NCI-H187 (cell line): ENCODE data around the gene ANKRD18B.
"Not testable (repeated sequence)": the region's sequence is repeated elsewhere in the genome, so short reads cannot be mapped to it uniquely, and the experiment has no call there.

Experiments
- DNase-seq, 2 experiments: peaks; one replicate each; lab custom pipeline; 2025; lab: John Stamatoyannopoulos, UW

Gene ANKRD18B

DNA sequence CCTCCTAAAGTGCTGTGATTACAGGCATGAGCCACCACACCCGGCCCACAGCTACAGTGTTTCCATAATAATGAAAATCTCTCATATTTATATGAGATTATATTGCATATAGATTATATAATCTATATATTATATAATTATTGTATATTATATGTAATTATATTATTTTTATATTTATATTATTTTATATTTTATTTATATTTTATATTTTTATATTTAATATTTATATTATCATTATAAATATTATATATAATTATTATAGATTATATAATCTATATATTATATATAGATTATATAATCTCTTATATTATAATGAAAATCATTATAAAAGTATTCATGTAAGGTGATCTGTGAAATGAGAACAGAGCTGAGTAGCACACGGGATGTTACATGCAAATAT lies 11.5 kb downstream of the ANKRD18B start:
- no peak for DNase-seq

GRCh38 chr9:33543463-33543862 lies 19.4 kb downstream of the ANKRD18B start:
- not testable (repeated sequence) for DNase-seq

GRCh38 chr9:33545715-33546114 lies 21.7 kb downstream of the ANKRD18B start:
- DNase-seq = not testable (repeated sequence)

DNA sequence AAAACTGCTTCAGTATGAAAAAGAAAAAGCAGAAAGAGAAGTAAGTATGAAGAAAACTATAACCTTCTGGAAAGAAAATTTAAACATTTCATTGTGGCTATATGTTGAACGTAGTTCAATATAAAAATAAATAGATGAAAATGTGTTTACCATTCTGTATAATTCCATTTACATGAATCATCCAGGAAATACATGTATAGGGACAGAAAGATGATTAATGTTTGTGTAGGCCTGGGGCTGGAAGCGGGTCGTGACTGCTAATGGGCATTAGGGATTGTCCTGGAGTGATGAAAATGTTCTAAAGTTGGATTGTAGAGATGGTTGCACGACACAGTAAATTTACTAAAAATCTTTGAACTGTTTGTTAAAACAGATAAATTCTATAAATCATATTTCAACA lies 24.8 kb downstream of the ANKRD18B start:
- not testable (repeated sequence) for DNase-seq

DNA sequence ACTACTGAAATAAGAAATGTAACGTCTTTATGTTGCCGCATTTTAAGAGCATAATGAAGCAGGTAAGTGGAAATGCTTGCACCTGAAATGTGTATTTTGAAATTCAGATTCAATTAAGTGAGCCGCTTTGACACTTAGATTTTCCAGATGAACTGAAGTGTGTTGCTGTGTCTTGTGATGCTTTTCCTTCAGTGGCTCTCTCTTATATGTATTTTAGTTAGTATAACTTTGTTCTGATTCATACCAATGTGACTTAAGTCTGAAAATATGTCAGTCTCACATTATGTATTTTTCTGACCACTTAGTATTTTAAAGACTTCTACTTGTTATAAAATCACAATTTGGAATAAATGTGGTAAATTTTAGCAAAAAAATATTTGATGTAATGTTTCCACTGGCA lies 25.4 kb downstream of the ANKRD18B start:
- not testable (repeated sequence) for DNase-seq

DNA sequence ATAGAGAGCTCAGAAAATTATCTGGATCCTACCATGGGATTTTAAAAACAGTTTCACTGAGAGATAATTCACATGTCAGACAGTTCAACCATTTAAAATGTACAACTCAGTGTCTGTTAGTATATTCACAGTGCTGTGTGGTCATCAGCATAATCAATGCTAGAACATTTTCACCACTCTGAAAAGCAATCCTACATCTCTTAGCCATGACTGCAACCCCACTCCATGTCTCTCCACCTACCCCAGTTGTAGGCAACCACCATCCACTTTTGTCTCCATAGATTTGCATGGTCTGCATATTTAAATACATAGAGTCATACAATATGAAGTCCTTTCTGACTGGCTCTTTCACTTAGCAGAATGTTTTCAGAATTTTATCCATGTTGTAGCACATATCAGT lies 27.1 kb downstream of the ANKRD18B start:
- not testable (repeated sequence) for DNase-seq

DNA sequence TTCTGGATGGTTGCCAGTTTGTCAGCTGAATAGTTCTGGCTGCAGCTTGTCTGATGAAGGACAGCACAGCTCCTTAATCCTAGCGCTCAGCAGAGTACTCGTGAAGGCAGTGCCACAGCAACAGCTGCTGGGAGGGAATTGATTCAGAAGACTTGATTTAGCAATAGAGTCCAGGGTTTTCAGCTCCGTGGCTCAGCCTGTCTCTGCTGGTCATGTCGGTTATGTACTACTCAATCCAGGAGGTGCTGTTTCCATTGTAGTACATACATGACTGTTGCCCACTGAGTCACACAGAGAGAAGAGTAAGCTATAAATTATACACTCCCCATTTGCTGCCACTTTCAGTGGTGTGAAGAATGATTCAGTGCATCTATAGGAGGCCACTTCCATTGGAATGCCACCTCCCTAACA lies 28.3 kb downstream of the ANKRD18B start:
- DNase-seq = not testable (repeated sequence)

DNA sequence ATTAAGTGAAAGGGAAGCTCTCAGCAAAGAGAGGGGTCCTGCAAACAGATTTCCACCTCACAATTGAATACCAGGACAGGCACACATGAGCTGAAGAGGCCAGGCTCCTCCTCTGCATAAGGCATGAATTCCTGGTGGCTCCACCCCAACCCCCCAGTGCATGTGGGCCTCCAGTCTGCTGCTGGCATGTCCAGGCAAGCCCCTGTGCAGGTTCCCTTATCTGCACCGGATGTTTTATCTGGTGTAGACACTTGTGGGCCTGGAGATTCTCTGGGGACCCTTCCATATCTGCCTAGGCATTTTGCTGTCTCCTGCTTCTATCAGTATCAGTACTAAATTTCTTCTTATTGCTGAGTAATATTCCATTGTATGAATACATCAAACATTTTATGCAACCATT lies 36.2 kb downstream of the ANKRD18B start:
- not testable (repeated sequence) for DNase-seq

- DNase-seq = not testable (repeated sequence)
Observed at GRCh38 chr9:33562196-33562595, 38.1 kb downstream of the ANKRD18B start.

DNA sequence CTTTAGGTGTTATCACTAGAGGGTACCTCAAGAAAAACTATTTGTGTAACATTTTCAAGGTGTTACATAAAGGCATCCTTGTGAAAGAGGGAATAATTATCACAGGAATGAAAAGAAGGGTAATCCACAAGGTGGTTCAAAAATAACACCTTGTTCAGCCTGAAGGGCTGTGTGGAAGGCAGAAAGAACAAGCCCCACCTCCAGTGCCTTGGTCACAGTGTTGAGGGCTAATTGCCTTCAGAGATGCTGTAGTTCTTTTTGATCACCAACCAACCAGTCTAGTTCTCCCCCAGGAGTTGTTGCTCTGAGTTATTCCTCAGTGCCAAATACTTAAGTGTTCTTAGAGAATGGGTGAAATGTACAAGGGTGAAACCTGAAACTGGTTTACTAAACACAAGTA lies 43.7 kb downstream of the ANKRD18B start:
- DNase-seq = not testable (repeated sequence)

DNA sequence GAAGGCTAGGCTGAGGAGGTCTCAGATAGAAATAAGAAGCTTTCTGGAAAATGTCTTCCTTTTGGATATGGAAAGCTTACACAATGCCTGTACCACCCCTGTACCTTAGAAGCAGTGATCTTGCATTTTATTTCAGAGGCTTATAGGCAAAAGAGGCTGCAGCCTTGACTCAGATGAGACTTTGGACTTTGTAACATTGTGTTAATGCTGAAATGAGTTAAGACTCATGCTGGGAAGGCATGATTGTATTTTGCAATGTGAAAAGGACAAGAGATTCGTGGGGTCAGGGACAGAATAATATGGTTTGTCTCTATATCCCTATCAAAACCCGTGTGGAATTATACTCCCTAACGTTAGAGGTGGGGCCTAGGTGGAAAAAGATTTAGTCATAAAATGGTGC lies 53.7 kb downstream of the ANKRD18B start:
- not testable (repeated sequence) for DNase-seq

GRCh38 chr9:33579996-33580395 lies 55.9 kb downstream of the ANKRD18B start:
- not testable (repeated sequence) for DNase-seq

GRCh38 chr9:33582686-33583085 lies 58.6 kb downstream of the ANKRD18B start:
- not testable (repeated sequence) for DNase-seq

GRCh38 chr9:33586128-33586527 lies 62.1 kb downstream of the ANKRD18B start:
- not testable (repeated sequence) for DNase-seq

DNA sequence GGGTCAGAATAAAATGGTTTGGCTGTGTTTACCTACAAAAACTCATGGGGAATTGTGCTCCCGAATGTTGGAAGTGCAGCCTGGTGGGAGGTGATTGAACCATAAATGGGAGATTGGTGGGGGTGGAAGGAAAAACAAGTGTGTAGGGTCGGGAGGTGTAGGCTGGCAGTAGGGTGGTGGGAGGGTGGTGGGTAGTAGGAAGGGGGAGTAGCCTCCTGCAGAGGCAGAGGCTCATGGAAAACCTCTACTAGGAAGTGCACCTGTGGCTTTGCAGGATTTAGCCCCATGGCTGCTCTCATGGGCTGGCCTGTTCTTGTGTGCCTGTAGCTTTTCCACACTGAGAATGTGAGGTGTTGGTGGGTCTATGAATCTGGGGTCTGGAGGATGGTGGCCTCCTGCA lies 63.7 kb downstream of the ANKRD18B start:
- DNase-seq = not testable (repeated sequence)

- DNase-seq = not testable (repeated sequence)
Observed at GRCh38 chr9:33588876-33589275, 64.8 kb downstream of the ANKRD18B start.

- not testable (repeated sequence) for DNase-seq
Observed at GRCh38 chr9:33590857-33591256, 66.8 kb downstream of the ANKRD18B start.

GRCh38 chr9:33596974-33597373 lies 72.9 kb downstream of the ANKRD18B start:
- DNase-seq = not testable (repeated sequence)

- DNase-seq = not testable (repeated sequence)
Observed at GRCh38 chr9:33597386-33597785, 73.3 kb downstream of the ANKRD18B start.

- not testable (repeated sequence) for DNase-seq
Observed at GRCh38 chr9:33598796-33599379, 74.8 kb downstream of the ANKRD18B start.

GRCh38 chr9:33600911-33601310 lies 76.9 kb downstream of the ANKRD18B start:
- DNase-seq = not testable (repeated sequence)

DNA sequence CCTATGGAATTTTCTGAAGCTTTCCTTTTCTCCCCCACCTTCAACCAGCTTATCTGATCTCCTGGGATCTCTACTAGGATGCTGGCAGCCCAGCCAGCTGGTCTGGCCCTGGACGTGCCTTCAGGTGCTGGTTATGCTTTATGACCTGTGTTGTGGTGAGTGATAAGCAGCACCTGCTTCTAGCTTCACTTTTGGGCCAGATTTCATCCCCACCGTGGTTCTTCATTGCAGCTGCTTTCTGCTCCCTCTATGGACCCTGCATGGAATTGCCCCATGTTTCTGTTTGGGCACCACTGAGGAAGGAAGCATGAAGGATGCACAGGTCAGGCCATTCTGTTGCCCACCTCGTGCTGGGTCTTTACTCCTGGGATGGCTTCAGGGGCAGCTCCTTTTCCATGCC lies 80.2 kb downstream of the ANKRD18B start:
- not testable (repeated sequence) for DNase-seq

DNA sequence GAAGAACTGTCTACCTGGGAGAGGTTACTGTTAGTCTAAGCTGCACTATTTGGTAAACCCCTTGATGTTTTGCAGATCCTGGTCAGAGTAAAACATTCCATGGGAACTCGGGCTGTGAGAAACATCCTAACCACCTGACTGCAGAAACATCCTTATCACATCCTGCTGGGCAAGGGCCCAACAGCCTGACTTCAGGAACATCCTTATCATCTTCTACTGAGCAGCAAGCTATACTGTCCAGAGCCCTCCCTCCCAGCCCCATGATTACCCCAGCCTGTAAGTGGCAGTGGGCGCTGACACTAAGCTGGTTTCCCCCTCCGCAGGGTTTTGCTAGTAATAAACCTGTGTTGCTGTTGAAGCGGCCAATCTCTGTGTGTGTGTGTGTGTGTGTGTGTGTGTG lies 80.9 kb downstream of the ANKRD18B start:
- not testable (repeated sequence) for DNase-seq

- DNase-seq = no peak
Observed at GRCh38 chr9:33611358-33611757, 87.3 kb downstream of the ANKRD18B start.
